HEK293 (cell line): ENCODE data around the gene WIPF3.

Experiments
- CTCF ChIA-PET: fragments of 350-600 bp; formaldehyde crosslinking; extraction: SDS; loops from one replicate; lab custom pipeline; 2021; ENCODE audit warnings: antibody characterized with exemption; lab: Yijun Ruan, JAX
- POLR2A ChIA-PET: fragments of 300-600 bp; formaldehyde crosslinking; extraction: SDS; loops from one replicate; lab custom pipeline; 2020; ENCODE audit warnings: antibody characterized with exemption, inconsistent platforms; lab: Yijun Ruan, JAX
- H3K27ac ChIP-seq: fragments of 200-500 bp; sonication (Bioruptor generic); 2 replicates; pipeline ENCODE4 v1.5.1; 2014; ENCODE audit warnings: low read depth, low read length, control low read depth, inconsistent platforms; ENCODE audit errors: extremely low read depth
- H3K36me3 ChIP-seq, 2 experiments: fragments of 200-500 bp in 1 of 2; sonication (Bioruptor generic) in 1 of 2; 1 replicate in 1 of 2; 2 replicates in 1 of 2; pipeline ENCODE4 v1.5.1; 2014 to 2017; ENCODE audit warnings: inconsistent platforms in 2 of 2, low read length in 2 of 2; ENCODE audit not compliant: control insufficient read depth in 2 of 2, insufficient read depth in 1 of 2
- H3K4me1 ChIP-seq: fragments of 200-500 bp; sonication (Bioruptor generic); 2 replicates; pipeline ENCODE4 v1.5.1; 2014; ENCODE audit warnings: mild to moderate bottlenecking, low read length, inconsistent platforms; ENCODE audit not compliant: control insufficient read depth, insufficient read depth
- H3K4me3 ChIP-seq: 2 replicates; pipeline ENCODE4 v1.5.1; 2011; ENCODE audit warnings: low read depth, mild to moderate bottlenecking, control low read depth, low read length, moderate library complexity
- H3K9me3 ChIP-seq: fragments of 200-500 bp; sonication (Bioruptor generic); 2 replicates; pipeline ENCODE4 v1.5.1; 2014; ENCODE audit warnings: low read depth, low read length, inconsistent platforms; ENCODE audit not compliant: control insufficient read depth, insufficient read depth
- HOXA7 ChIP-seq: sonication (generic); formaldehyde crosslinking; IDR thresholded peaks from 2 replicates; pipeline ENCODE4 v1.8.1; 2022; ENCODE audit warnings: missing genetic modification reagents, borderline replicate concordance
- IKZF3 ChIP-seq: fragments of 450-650 bp; IDR thresholded peaks from 2 replicates; pipeline ENCODE4 v1.5.0; 2018; ENCODE audit warnings: missing biosample characterization, mild to moderate bottlenecking, missing genetic modification characterization, moderate library complexity
- SETDB1 ChIP-seq: IDR thresholded peaks from one replicate; pipeline ENCODE4 v1.6.1; 2017; ENCODE audit warnings: mild to moderate bottlenecking, low read length, moderate library complexity, mixed read lengths; ENCODE audit not compliant: insufficient read length
- TRIM28 ChIP-seq: IDR thresholded peaks from 2 replicates; pipeline ENCODE4 v1.6.1; 2011; ENCODE audit warnings: low read length, control low read depth, borderline replicate concordance
- ZNF121 ChIP-seq: fragments of 450-650 bp; formaldehyde crosslinking; IDR thresholded peaks from 2 replicates; pipeline ENCODE4 v1.5.1; 2016; ENCODE audit warnings: missing biosample characterization, missing genetic modification characterization
- ZNF214 ChIP-seq: fragments of 450-650 bp; formaldehyde crosslinking; IDR thresholded peaks from 2 replicates; pipeline ENCODE4 v1.5.1; 2017; ENCODE audit warnings: missing biosample characterization, mild to moderate bottlenecking, missing genetic modification characterization, borderline replicate concordance
- ZNF23 ChIP-seq: fragments of 450-650 bp; formaldehyde crosslinking; IDR thresholded peaks from 2 replicates; pipeline ENCODE4 v1.5.1; 2016; ENCODE audit warnings: missing biosample characterization, missing genetic modification characterization, borderline replicate concordance
- ZNF324 ChIP-seq: fragments of 450-650 bp; formaldehyde crosslinking; IDR thresholded peaks from 2 replicates; pipeline ENCODE4 v1.5.1; 2016; ENCODE audit warnings: missing biosample characterization, missing genetic modification characterization
- ZNF335 ChIP-seq: fragments of 450-650 bp; formaldehyde crosslinking; conservative IDR thresholded peaks from 2 replicates; pipeline ENCODE4 v1.5.1; 2016; ENCODE audit warnings: missing biosample characterization, missing genetic modification characterization
- ZNF404 ChIP-seq: fragments of 450-650 bp; formaldehyde crosslinking; IDR thresholded peaks from 2 replicates; pipeline ENCODE4 v1.5.1; 2017; ENCODE audit warnings: missing biosample characterization, missing genetic modification characterization
- ZNF514 ChIP-seq: fragments of 450-650 bp; formaldehyde crosslinking; IDR thresholded peaks from 2 replicates; pipeline ENCODE4 v1.5.1; 2016; ENCODE audit warnings: missing biosample characterization, missing genetic modification characterization
- ZNF558 ChIP-seq: fragments of 450-650 bp; formaldehyde crosslinking; IDR thresholded peaks from 2 replicates; pipeline ENCODE4 v1.5.1; 2016; ENCODE audit warnings: missing biosample characterization, missing genetic modification characterization
- ZNF600 ChIP-seq: fragments of 450-650 bp; formaldehyde crosslinking; IDR thresholded peaks from 2 replicates; pipeline ENCODE4 v1.5.1; 2016; ENCODE audit warnings: missing biosample characterization, missing genetic modification characterization
- ZNF777 ChIP-seq: fragments of 450-650 bp; formaldehyde crosslinking; IDR thresholded peaks from 2 replicates; pipeline ENCODE4 v1.5.1; 2017; ENCODE audit warnings: missing biosample characterization, missing genetic modification characterization, borderline replicate concordance
- ZNF791 ChIP-seq: fragments of 450-650 bp; formaldehyde crosslinking; IDR thresholded peaks from 2 replicates; pipeline ENCODE4 v1.5.1; 2016; ENCODE audit warnings: missing biosample characterization, missing genetic modification characterization
- TF ChIP-seq, protein P1 (sequence below): fragments of 450-650 bp; formaldehyde crosslinking; IDR thresholded peaks from 2 replicates; pipeline ENCODE4 v1.5.1; 2016; ENCODE audit warnings: missing biosample characterization, missing genetic modification characterization
- TF ChIP-seq, protein P2 (sequence below): fragments of 450-650 bp; formaldehyde crosslinking; IDR thresholded peaks from 2 replicates; pipeline ENCODE4 v1.5.1; 2016; ENCODE audit warnings: missing biosample characterization, missing genetic modification characterization

Gene WIPF3

DNA sequence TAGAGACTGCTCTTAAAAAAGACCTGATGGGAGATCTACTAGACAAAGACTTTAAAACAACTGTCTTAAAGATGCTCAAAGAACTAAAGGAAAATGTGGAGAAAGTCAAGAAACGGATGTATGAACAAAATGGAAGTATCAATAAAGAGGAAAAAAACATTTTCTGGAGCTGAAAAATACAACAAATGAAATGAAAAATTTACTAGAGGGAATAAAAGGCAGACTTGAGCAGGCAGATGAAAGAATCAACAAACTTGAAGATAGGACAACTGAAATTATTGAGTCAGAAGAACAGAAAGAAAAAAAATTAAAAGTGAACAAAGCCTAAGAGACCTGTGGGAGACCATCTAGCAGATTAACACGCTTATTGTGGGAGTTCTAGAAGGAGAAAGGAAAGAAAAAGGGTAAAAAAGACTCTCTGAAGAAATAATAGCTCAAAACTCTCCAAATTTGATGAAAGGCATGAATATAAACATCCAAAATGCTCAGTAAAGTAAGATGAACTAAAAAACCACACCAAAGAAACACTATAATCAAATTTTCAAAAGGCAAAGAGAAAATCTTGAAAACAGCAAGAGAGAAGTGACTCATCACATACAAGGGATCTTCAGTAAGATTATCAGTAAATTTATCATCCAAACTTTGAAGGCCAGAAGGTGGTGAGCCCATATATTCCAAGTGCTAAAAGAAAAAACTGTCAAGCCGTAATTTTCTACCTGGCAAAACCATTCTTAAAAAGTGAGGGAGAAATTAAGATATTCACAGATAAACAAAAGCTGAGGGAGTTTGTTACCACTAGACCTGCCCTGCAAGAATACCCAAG is 100.1 kb downstream of the WIPF3 start:
- H3K9me3 ChIP-seq: no peaks in the 10 kb centered on the region
- no peak overlapping the region for H3K27ac ChIP-seq
- H3K4me1 ChIP-seq: no peaks in the 10 kb centered on the region
- ChIA-PET CTCF (no interaction called here), POLR2A (no interaction called here)
- no peak overlapping the region for H3K4me3 ChIP-seq
- TF ChIP-seq HOXA7 (CRISPR knock-in tag): no peak
- peak; percentile 98 for TF ChIP-seq ZNF558
- peak; percentile 66; the same call in 1 of the 2 replicates for TF ChIP-seq TRIM28
- peak; percentile 90 for TF ChIP-seq ZNF791
- no peak for TF ChIP-seq ZNF404 (tag by site-specific recombination)
- TF ChIP-seq SETDB1: peak; percentile 71
- peaks cover 8 to 14% of the 10 kb centered on the region in 2 experiments; a peak in 2 of 3 replicates for H3K36me3 ChIP-seq

DNA sequence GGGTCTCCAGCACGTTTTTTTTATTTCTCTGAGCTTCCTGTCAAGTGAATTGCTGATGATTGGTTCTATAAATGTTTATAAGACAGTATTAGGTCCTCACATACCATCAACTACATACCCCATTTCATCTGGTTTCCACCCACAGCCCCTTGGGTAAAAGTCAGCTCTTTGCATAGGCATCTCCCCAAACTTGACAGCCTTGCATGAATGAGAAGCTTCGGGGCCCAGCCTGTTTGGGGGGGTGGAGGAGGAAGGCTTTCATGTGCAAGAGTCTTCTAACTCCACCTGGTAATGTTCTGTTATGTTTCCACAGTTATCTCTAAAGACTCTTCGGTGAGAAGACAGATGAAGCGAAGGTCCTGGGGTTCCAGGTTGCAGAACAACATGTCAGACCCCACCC is 107.9 kb downstream of the WIPF3 start:
- H3K9me3 ChIP-seq: no peaks in the 10 kb centered on the region
- no peak overlapping the region for H3K4me3 ChIP-seq
- H3K36me3 ChIP-seq: peaks cover 0 to 7% of the 10 kb centered on the region in 2 experiments; a peak in 1 of 3 replicates
- POLR2A ChIA-PET: no interaction called here
- TF ChIP-seq ZNF777 (no peak), ZNF214 (tag by site-specific recombination) (no peak), ZNF121 (tag by site-specific recombination) (no peak), ZNF23 (tag by site-specific recombination) (no peak)
- CTCF ChIA-PET: interaction anchor here (1.0 to 1.3 kb wide), 2 partner anchors 148 to 150 kb away, joined by 4 read pairs; no protein-coding TSS in a partner anchor
- H3K27ac ChIP-seq: no peak overlapping the region
- H3K4me1 ChIP-seq: peaks cover 3% of the 10 kb centered on the region

DNA sequence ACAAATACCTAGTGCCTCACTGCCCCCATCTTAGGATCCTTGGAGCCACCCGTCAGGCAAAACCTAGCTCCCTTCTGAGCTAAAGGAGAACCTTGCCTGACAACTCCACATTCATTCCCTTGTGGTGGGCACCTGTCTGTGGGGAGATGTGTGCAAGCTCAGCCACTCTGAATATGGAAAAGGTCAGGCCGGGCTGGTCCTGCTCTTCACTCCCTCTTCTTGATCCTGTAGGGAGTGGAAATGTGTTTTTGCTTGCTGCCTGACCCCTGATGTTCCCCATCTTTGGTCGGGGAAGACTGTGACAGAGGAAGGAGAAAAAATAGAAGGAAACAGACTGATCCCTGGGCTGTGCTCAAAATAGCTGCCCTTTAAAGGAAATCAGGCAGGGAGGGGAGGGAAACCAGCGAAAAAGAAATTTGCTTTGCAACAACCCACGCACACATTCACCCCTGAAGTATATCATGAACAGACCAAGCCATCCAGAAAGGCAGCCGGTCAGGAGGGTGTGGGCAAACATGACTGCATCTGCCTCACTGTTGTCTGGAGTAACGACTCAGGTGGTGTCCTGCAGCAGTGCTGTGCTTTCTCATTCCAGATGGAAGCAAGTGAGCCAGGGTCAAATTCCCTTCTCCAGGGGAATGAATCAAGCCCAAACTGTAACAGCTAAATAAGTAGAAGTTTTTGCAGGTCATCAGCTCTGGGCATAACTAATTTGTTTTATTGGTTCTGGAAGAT is 109.3 kb downstream of the WIPF3 start:
- ChIA-PET CTCF (interaction anchor here (0.6 to 1.3 kb wide), 3 partner anchors 73 to 993 kb away, joined by 3 to 4 read pairs (median 3); no protein-coding TSS in a partner anchor), POLR2A (no interaction called here)
- peaks cover 3% of the 10 kb centered on the region for H3K4me1 ChIP-seq
- no peak overlapping the region for H3K4me3 ChIP-seq
- no peaks in the 10 kb centered on the region for H3K9me3 ChIP-seq
- H3K27ac ChIP-seq: no peak overlapping the region
- H3K36me3 ChIP-seq: peaks cover 4 to 19% of the 10 kb centered on the region in 2 experiments; a peak in 1 of 3 replicates
- TF ChIP-seq ZNF600 (tag by site-specific recombination): peak; percentile 42; the same call in 1 of the 2 replicates
- TF ChIP-seq ZNF514: no peak
- TF ChIP-seq ZNF558: no peak
- TF ChIP-seq ZNF324 (tag by site-specific recombination): no peak
- no peak for TF ChIP-seq IKZF3 (tag by site-specific recombination)
- TF ChIP-seq, protein P1, sequence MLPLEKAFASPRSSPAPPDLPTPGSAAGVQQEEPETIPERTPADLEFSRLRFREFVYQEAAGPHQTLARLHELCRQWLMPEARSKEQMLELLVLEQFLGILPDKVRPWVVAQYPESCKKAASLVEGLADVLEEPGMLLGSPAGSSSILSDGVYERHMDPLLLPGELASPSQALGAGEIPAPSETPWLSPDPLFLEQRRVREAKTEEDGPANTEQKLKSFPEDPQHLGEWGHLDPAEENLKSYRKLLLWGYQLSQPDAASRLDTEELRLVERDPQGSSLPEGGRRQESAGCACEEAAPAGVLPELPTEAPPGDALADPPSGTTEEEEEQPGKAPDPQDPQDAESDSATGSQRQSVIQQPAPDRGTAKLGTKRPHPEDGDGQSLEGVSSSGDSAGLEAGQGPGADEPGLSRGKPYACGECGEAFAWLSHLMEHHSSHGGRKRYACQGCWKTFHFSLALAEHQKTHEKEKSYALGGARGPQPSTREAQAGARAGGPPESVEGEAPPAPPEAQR: no peak
- no peak for TF ChIP-seq ZNF335 (tag by site-specific recombination)
- TF ChIP-seq, protein P2, sequence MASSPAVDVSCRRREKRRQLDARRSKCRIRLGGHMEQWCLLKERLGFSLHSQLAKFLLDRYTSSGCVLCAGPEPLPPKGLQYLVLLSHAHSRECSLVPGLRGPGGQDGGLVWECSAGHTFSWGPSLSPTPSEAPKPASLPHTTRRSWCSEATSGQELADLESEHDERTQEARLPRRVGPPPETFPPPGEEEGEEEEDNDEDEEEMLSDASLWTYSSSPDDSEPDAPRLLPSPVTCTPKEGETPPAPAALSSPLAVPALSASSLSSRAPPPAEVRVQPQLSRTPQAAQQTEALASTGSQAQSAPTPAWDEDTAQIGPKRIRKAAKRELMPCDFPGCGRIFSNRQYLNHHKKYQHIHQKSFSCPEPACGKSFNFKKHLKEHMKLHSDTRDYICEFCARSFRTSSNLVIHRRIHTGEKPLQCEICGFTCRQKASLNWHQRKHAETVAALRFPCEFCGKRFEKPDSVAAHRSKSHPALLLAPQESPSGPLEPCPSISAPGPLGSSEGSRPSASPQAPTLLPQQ: no peak
